ENCODE measurements around the gene FKRP.
A peak's percentile ranks its signal among the peaks of the same experiment; 100 is the strongest.
"Not testable (repeated sequence)": the region's sequence is repeated elsewhere in the genome, so short reads cannot be mapped to it uniquely, and the experiment has no call there.

FKRP gene

GRCh38 chr19:46759817-46760333, 14.0 kb downstream of the FKRP start:
- DNase-seq = no peak

- no peak for DNase-seq
These were observed 14.5 kb downstream of the FKRP start for GRCh38 chr19:46760363-46760762.

- DNase-seq = not testable (repeated sequence)
These were observed 15.0 kb downstream of the FKRP start for GRCh38 chr19:46760897-46761296.

- DNase-seq = no peak
These were observed 15.6 kb downstream of the FKRP start for GRCh38 chr19:46761418-46761831.

- no peak for DNase-seq
These were observed 16.5 kb downstream of the FKRP start for GRCh38 chr19:46762245-46762890.

- DNase-seq = no peak
These were observed 19.0 kb downstream of the FKRP start for GRCh38 chr19:46764817-46765291.

GRCh38 chr19:46766569-46767317, 20.9 kb downstream of the FKRP start:
- peak; percentile 78 for DNase-seq

GRCh38 chr19:46768746-46769145, 22.9 kb downstream of the FKRP start:
- DNase-seq = not testable (repeated sequence)

- DNase-seq = peak; percentile 23
These were observed 26.5 kb downstream of the FKRP start for GRCh38 chr19:46772170-46773017.

GRCh38 chr19:46773018-46773399, 27.2 kb downstream of the FKRP start:
- DNase-seq = no peak

GRCh38 chr19:46775642-46776258, 29.9 kb downstream of the FKRP start:
- DNase-seq = no peak

- peak; percentile 54 for DNase-seq
These were observed 31.4 kb downstream of the FKRP start for GRCh38 chr19:46776927-46777911.

- DNase-seq = peak; percentile 51
These were observed 32.2 kb downstream of the FKRP start for GRCh38 chr19:46777956-46778645.

- DNase-seq = no peak
These were observed 36.6 kb downstream of the FKRP start for GRCh38 chr19:46782355-46783019.

GRCh38 chr19:46783670-46784069, 37.8 kb downstream of the FKRP start:
- DNase-seq = peak; percentile 24

GRCh38 chr19:46784262-46785053, 38.6 kb downstream of the FKRP start:
- DNase-seq = peak; percentile 95

- DNase-seq = peak; percentile 15
These were observed 39.5 kb downstream of the FKRP start for GRCh38 chr19:46785054-46785979.

- no peak for DNase-seq
These were observed 40.1 kb downstream of the FKRP start for GRCh38 chr19:46785980-46786235.
